ENCODE results near the gene FTO. TPM values are rescaled to one million over a fixed set of nuclear protein-coding genes. Genes with fewer than 3 reads are reported as not detected.

The FTO gene
- total RNA-seq, 1 donor from 2014 or later = 75.6 TPM

DNA sequence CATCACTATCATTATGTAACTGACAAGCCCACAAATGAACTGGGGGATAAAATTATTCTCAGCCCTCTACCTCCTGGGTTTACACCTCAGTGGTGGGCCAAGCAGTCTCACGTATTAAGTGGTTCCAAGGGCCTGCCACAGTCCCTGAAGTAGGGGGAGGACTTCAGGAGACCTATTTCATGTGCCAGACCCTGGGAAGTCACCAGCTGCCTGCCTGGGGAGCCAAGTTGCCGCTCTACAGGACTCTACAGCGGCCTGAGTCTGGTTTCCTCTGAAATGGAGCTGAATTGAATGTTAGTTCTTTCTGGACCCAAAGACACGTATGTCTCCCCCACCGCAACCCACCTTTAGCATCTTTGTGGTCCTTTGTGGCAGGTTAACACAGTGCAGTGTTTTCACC is 395.7 kb downstream of the FTO start:
- Histone ChIP-seq H3K4me3 (no peak overlapping the region), H3K27me3 (no peaks in the 10 kb centered on the region), H3K27ac (no peak overlapping the region), H3K36me3 (no peaks in the 10 kb centered on the region), H3K9me3 (no peaks in the 10 kb centered on the region), H3K4me1 (no peaks in the 10 kb centered on the region)
- intact Hi-C loops (cut with DNase I) = no loop called here
- ATAC-seq (no peak), DNase-seq (no peak)
- TF ChIP-seq CTCF (IDR thresholded peaks at IDR 0.05) = no peak

DNA sequence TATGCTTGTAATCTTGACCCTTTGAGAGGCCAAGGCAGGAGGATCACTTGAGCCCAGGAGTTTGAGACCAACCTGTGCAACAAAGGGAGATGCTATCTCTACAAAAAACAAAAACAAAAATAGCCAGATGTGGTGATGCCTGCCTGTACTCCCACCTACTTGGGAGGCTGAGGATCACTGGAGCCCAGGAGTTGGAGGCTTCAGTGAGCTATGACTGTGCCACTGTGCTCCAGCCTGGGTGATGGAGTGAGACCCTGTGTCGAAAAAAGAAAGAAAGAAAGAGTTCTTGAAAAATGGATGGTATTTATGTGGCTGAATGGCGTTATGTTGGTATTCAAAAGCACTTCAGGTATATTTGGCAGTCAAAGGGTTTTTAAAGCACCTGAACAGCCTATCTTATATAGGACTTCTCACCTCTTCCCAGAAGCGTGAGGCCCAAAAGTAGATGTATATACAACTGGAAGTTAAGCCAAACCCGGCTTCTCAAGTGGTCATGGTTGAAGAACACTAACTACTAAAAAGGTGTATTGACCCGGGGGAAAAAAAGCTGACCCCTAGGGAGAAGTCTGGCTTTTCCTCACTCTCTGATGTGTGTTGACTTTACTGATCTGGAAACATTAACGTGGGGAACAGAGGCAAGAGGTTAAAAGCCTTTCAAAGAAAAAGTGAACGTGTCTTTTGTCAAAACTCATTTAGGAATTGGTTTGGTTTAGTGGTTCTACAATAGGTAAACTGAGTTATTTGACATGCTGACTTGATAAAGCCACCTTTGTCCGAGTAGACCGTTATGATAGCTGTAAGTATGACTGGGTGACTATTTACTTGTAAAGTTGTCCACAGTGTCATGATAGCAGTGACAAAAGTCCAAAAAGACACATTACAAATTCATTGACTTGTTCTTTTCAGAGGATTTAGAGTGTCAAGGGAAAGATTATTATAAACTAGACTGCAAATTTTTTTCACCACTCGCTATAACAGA is 399.2 kb downstream of the FTO start:
- H3K9me3 ChIP-seq = no peaks in the 10 kb centered on the region
- TF ChIP-seq CTCF (IDR thresholded peaks at IDR 0.05) = no peak
- no peak for DNase-seq
- no peaks in the 10 kb centered on the region for H3K27me3 ChIP-seq
- H3K36me3 ChIP-seq = no peaks in the 10 kb centered on the region
- no peak overlapping the region for H3K4me3 ChIP-seq
- intact Hi-C loops (cut with DNase I) = no loop called here
- H3K4me1 ChIP-seq = no peaks in the 10 kb centered on the region
- no peak overlapping the region for H3K27ac ChIP-seq
- no peak for ATAC-seq

GRCh38 chr16:54106057-54106456 is 402.1 kb downstream of the FTO start:
- DNase-seq = no peak
- no peak for ATAC-seq
- no peaks in the 10 kb centered on the region for H3K4me1 ChIP-seq
- no peak for TF ChIP-seq CTCF (IDR thresholded peaks at IDR 0.05)
- no peaks in the 10 kb centered on the region for H3K9me3 ChIP-seq
- intact Hi-C loops (cut with DNase I) = no loop called here
- no peaks in the 10 kb centered on the region for H3K27me3 ChIP-seq
- H3K27ac ChIP-seq = no peak overlapping the region
- no peaks in the 10 kb centered on the region for H3K36me3 ChIP-seq
- H3K4me3 ChIP-seq = no peak overlapping the region

DNA sequence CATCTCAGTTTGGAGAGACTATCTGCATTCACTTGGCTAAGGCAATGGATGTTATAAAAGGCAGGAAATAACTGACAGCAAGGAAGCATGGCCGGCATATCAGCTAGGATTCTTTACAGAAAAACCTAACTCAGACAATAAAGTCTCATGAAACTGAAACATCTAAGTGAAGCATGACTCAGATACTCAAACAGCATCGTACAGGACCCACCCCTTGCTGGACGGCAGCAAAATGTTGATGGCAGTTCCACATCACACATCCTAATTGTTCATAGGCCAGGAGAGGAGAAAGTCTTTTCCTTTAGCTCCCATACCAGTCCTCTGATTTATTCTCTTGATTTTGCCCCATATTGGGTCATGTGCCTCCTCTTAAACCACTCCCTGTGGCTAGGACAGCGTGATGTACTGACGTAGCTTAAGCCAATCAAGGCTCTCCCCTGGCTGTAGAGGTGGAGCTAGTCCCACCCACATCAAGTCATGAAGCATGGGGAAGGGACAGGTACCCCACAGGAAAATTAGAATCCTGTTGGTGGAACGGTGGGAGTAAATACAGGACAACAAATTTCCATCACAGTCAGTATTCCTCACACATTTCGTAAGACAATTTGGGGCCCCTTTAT is 403.7 kb downstream of the FTO start:
- intact Hi-C loops (cut with DNase I) = no loop called here
- Histone ChIP-seq H3K4me3 (no peak overlapping the region), H3K4me1 (no peaks in the 10 kb centered on the region), H3K27ac (no peak overlapping the region), H3K9me3 (no peaks in the 10 kb centered on the region), H3K36me3 (peaks cover 11% of the 10 kb centered on the region), H3K27me3 (no peaks in the 10 kb centered on the region)
- no peak for TF ChIP-seq CTCF (IDR thresholded peaks at IDR 0.05)
- ATAC-seq (peak; percentile 23), DNase-seq (no peak)

GRCh38 chr16:54110016-54110981 is 406.3 kb downstream of the FTO start:
- Histone ChIP-seq H3K4me3 (no peak overlapping the region), H3K27me3 (no peaks in the 10 kb centered on the region), H3K27ac (no peak overlapping the region), H3K9me3 (no peaks in the 10 kb centered on the region), H3K4me1 (no peaks in the 10 kb centered on the region), H3K36me3 (peaks cover 27% of the 10 kb centered on the region)
- peak; percentile 45 for ATAC-seq
- DNase-seq = no peak
- TF ChIP-seq CTCF (IDR thresholded peaks at IDR 0.05) = no peak
- intact Hi-C loops (cut with DNase I) = no loop called here

Measured in upper lobe of right lung (tissue), 1 donor.